Measurements from ENCODE around the gene ACTMAP. TPM values are rescaled to one million over a fixed set of nuclear protein-coding genes. Genes with fewer than 3 reads are reported as not detected.

The ACTMAP gene
- total RNA-seq, 1 donor from 2014 or later: 24.6 TPM

GRCh38 chr19:40763963-40764362 lies 13.7 kb upstream of the ACTMAP start:
- Mint-ChIP-seq H3K4me3 (ENCODE audit: unreplicated experiment) (peak overlapping the region; percentile 3), H3K27me3 (ENCODE audit: unreplicated experiment) (peaks cover 17% of the 10 kb centered on the region), H3K9me3 (ENCODE audit: unreplicated experiment) (no peaks in the 10 kb centered on the region), H3K27ac (ENCODE audit: unreplicated experiment) (peak overlapping the region; percentile 19), H3K36me3 (ENCODE audit: low read depth, unreplicated experiment) (peaks cover 47% of the 10 kb centered on the region), H3K4me1 (ENCODE audit: unreplicated experiment) (peaks cover 43% of the 10 kb centered on the region)
- no peak for TF ChIP-seq CTCF (IDR thresholded peaks at IDR 0.05; ENCODE audit: unreplicated experiment)
- DNase-seq (ENCODE audit: low spot score): no peak

GRCh38 chr19:40763526-40763925 lies 13.2 kb upstream of the ACTMAP start:
- Mint-ChIP-seq H3K9me3 (ENCODE audit: unreplicated experiment) (no peaks in the 10 kb centered on the region), H3K4me1 (ENCODE audit: unreplicated experiment) (peaks cover 44% of the 10 kb centered on the region)

GRCh38 chr19:40762754-40763470 lies 12.6 kb upstream of the ACTMAP start:
- Mint-ChIP-seq H3K4me1 (ENCODE audit: unreplicated experiment) (peaks cover 50% of the 10 kb centered on the region), H3K36me3 (ENCODE audit: low read depth, unreplicated experiment) (peaks cover 51% of the 10 kb centered on the region), H3K9me3 (ENCODE audit: unreplicated experiment) (no peaks in the 10 kb centered on the region), H3K4me3 (ENCODE audit: unreplicated experiment) (peak overlapping the region; percentile 23), H3K27me3 (ENCODE audit: unreplicated experiment) (peaks cover 17% of the 10 kb centered on the region), H3K27ac (ENCODE audit: unreplicated experiment) (peak overlapping the region; percentile 99)
- no peak for TF ChIP-seq CTCF (IDR thresholded peaks at IDR 0.05; ENCODE audit: unreplicated experiment)
- no peak for DNase-seq (ENCODE audit: low spot score)

More at GRCh38 chr19:40763526-40763925, 13.2 kb upstream of the ACTMAP start:
- Mint-ChIP-seq H3K4me3 (ENCODE audit: unreplicated experiment) (no peak overlapping the region), H3K27me3 (ENCODE audit: unreplicated experiment) (peaks cover 17% of the 10 kb centered on the region), H3K27ac (ENCODE audit: unreplicated experiment) (peak overlapping the region; percentile 59), H3K36me3 (ENCODE audit: low read depth, unreplicated experiment) (peaks cover 47% of the 10 kb centered on the region)
- no peak for TF ChIP-seq CTCF (IDR thresholded peaks at IDR 0.05; ENCODE audit: unreplicated experiment)
- no peak for DNase-seq (ENCODE audit: low spot score)

GRCh38 chr19:40759352-40759751 lies 9.1 kb upstream of the ACTMAP start:
- Mint-ChIP-seq H3K27me3 (ENCODE audit: unreplicated experiment) (peaks cover 15% of the 10 kb centered on the region), H3K27ac (ENCODE audit: unreplicated experiment) (no peak overlapping the region), H3K9me3 (ENCODE audit: unreplicated experiment) (no peaks in the 10 kb centered on the region), H3K4me3 (ENCODE audit: unreplicated experiment) (no peak overlapping the region), H3K36me3 (ENCODE audit: low read depth, unreplicated experiment) (peaks cover 53% of the 10 kb centered on the region), H3K4me1 (ENCODE audit: unreplicated experiment) (peaks cover 66% of the 10 kb centered on the region)
- no peak for TF ChIP-seq CTCF (IDR thresholded peaks at IDR 0.05; ENCODE audit: unreplicated experiment)
- no peak for DNase-seq (ENCODE audit: low spot score)

- TF ChIP-seq CTCF (IDR thresholded peaks at IDR 0.05; ENCODE audit: unreplicated experiment): no peak
- H3K4me3 Mint-ChIP-seq (ENCODE audit: unreplicated experiment): peak overlapping the region; percentile 78
- H3K27me3 Mint-ChIP-seq (ENCODE audit: unreplicated experiment): peaks cover 12% of the 10 kb centered on the region
- no peaks in the 10 kb centered on the region for H3K9me3 Mint-ChIP-seq (ENCODE audit: unreplicated experiment)
- peaks cover 62% of the 10 kb centered on the region for H3K4me1 Mint-ChIP-seq (ENCODE audit: unreplicated experiment)
- H3K36me3 Mint-ChIP-seq (ENCODE audit: low read depth, unreplicated experiment): peaks cover 50% of the 10 kb centered on the region
- H3K27ac Mint-ChIP-seq (ENCODE audit: unreplicated experiment): peak overlapping the region; percentile 90
- DNase-seq (ENCODE audit: low spot score): no peak
Measured at GRCh38 chr19:40758491-40758890, 8.2 kb upstream of the ACTMAP start.

All from endothelial cell (in vitro differentiated cells).